Activated CD4-positive, alpha-beta memory T cell treated with anti-CD3 and anti-CD28 coated beads for 36 hours (primary cell): ENCODE data around the gene AKAP4. TPM values are rescaled to one million over a fixed set of nuclear protein-coding genes. Genes with fewer than 3 reads are reported as not detected.

Source experiments
- CTCF ChIA-PET: fragments of 350-600 bp; sonication (Branson Sonifier 250); formaldehyde crosslinking; loops from one replicate; lab custom pipeline; 2021; ENCODE audit warnings: antibody characterized with exemption, inconsistent platforms; lab: Charles Lee
- POLR2A ChIA-PET: fragments of 350-600 bp; sonication (Branson Sonifier 250); formaldehyde crosslinking; loops from one replicate; lab custom pipeline; 2021; ENCODE audit warnings: antibody characterized with exemption; lab: Charles Lee
- DNase-seq: peaks from one replicate; pipeline ENCODE4 v3.0.0-alpha.2; 2020
- H3K27ac Mint-ChIP-seq: one replicate; pipeline ENCODE4 v1.8.0; 2021; ENCODE audit warnings: mixed read lengths
- H3K27me3 Mint-ChIP-seq: one replicate; pipeline ENCODE4 v1.8.0; 2021; ENCODE audit warnings: mixed read lengths
- H3K36me3 Mint-ChIP-seq: one replicate; pipeline ENCODE4 v1.8.0; 2021; ENCODE audit warnings: mixed read lengths
- H3K4me1 Mint-ChIP-seq: one replicate; pipeline ENCODE4 v1.8.0; 2021; ENCODE audit warnings: low read depth, mixed read lengths
- H3K4me3 Mint-ChIP-seq: one replicate; pipeline ENCODE4 v1.8.0; 2021; ENCODE audit warnings: mild to moderate bottlenecking, mixed read lengths
- H3K9me3 Mint-ChIP-seq: one replicate; pipeline ENCODE4 v1.8.0; 2021; ENCODE audit warnings: mixed read lengths
- intact Hi-C: fragments of 100-400 bp; cut with micrococcal nuclease; formaldehyde crosslinking; loops from one replicate; pipeline ENCODE4 v1.15.1; 2023
- total RNA-seq, 2 experiments: library from RNA; stranded (reverse); gene quantifications; one replicate each; pipeline ENCODE4 v1.2.3, GENCODE V29; 2021

The AKAP4 gene
- total RNA-seq, 2 experiments from 2014 or later, result not detected

- ChIA-PET CTCF (no interaction called here), POLR2A (no interaction called here)
- DNase-seq, result no peak
- H3K27ac Mint-ChIP-seq, result no peak overlapping the region
- intact Hi-C loops, result no loop called here
- no peaks in the 10 kb centered on the region for H3K36me3 Mint-ChIP-seq
- no peaks in the 10 kb centered on the region for H3K27me3 Mint-ChIP-seq
- H3K4me3 Mint-ChIP-seq, result no peak overlapping the region
- no peaks in the 10 kb centered on the region for H3K9me3 Mint-ChIP-seq
- H3K4me1 Mint-ChIP-seq, result peaks cover 11% of the 10 kb centered on the region
These were observed 33.4 kb downstream of the AKAP4 start for GRCh38 chrX:50167366-50167765.

- no peaks in the 10 kb centered on the region for H3K9me3 Mint-ChIP-seq
- H3K4me1 Mint-ChIP-seq, result peaks cover 12% of the 10 kb centered on the region
- H3K27me3 Mint-ChIP-seq, result no peaks in the 10 kb centered on the region
- ChIA-PET POLR2A (no interaction called here), CTCF (no interaction called here)
- no peaks in the 10 kb centered on the region for H3K36me3 Mint-ChIP-seq
- H3K27ac Mint-ChIP-seq, result no peak overlapping the region
- DNase-seq, result no peak
- no peak overlapping the region for H3K4me3 Mint-ChIP-seq
- intact Hi-C loops, result no loop called here
These were observed 35.1 kb downstream of the AKAP4 start for GRCh38 chrX:50165727-50166126.

GRCh38 chrX:50161127-50161526 is 39.7 kb downstream of the AKAP4 start:
- POLR2A ChIA-PET, result no interaction called here
- intact Hi-C loops, result no loop called here
- Mint-ChIP-seq H3K27me3 (peaks cover 1% of the 10 kb centered on the region), H3K4me3 (no peak overlapping the region), H3K4me1 (peaks cover 2% of the 10 kb centered on the region), H3K27ac (no peak overlapping the region), H3K9me3 (no peaks in the 10 kb centered on the region), H3K36me3 (no peaks in the 10 kb centered on the region)
- no peak for DNase-seq
- CTCF ChIA-PET, result no interaction called here

GRCh38 chrX:50158593-50158992 is 42.2 kb downstream of the AKAP4 start:
- Mint-ChIP-seq H3K27ac (no peak overlapping the region), H3K27me3 (peaks cover 1% of the 10 kb centered on the region), H3K9me3 (no peaks in the 10 kb centered on the region), H3K36me3 (no peaks in the 10 kb centered on the region), H3K4me1 (peaks cover 2% of the 10 kb centered on the region), H3K4me3 (no peak overlapping the region)
- CTCF ChIA-PET, result no interaction called here
- DNase-seq, result no peak
- intact Hi-C loops, result no loop called here
- POLR2A ChIA-PET, result no interaction called here

- Mint-ChIP-seq H3K36me3 (no peaks in the 10 kb centered on the region), H3K27me3 (peaks cover 1% of the 10 kb centered on the region), H3K4me3 (no peak overlapping the region), H3K9me3 (no peaks in the 10 kb centered on the region), H3K27ac (no peak overlapping the region), H3K4me1 (peaks cover 2% of the 10 kb centered on the region)
- intact Hi-C loops, result no loop called here
- no peak for DNase-seq
- ChIA-PET CTCF (interaction anchor here (1.0 kb wide), 1 partner anchor 55 kb away, joined by 4 read pairs; no protein-coding TSS in a partner anchor), POLR2A (no interaction called here)
These were observed 43.2 kb downstream of the AKAP4 start for GRCh38 chrX:50157545-50158135.

- intact Hi-C loops, result no loop called here
- H3K9me3 Mint-ChIP-seq, result no peaks in the 10 kb centered on the region
- POLR2A ChIA-PET, result no interaction called here
- H3K27me3 Mint-ChIP-seq, result peaks cover 1% of the 10 kb centered on the region
- CTCF ChIA-PET, result no interaction called here
- H3K36me3 Mint-ChIP-seq, result no peaks in the 10 kb centered on the region
- no peak overlapping the region for H3K27ac Mint-ChIP-seq
- H3K4me3 Mint-ChIP-seq, result no peak overlapping the region
- no peaks in the 10 kb centered on the region for H3K4me1 Mint-ChIP-seq
- DNase-seq, result no peak
These were observed 46.4 kb downstream of the AKAP4 start for GRCh38 chrX:50154429-50154828.

GRCh38 chrX:50152456-50152855 is 48.4 kb downstream of the AKAP4 start:
- H3K27me3 Mint-ChIP-seq, result no peaks in the 10 kb centered on the region
- no peaks in the 10 kb centered on the region for H3K36me3 Mint-ChIP-seq
- H3K4me3 Mint-ChIP-seq, result no peak overlapping the region
- ChIA-PET CTCF (no interaction called here), POLR2A (no interaction called here)
- no peak overlapping the region for H3K27ac Mint-ChIP-seq
- intact Hi-C loops, result no loop called here
- no peaks in the 10 kb centered on the region for H3K4me1 Mint-ChIP-seq
- no peaks in the 10 kb centered on the region for H3K9me3 Mint-ChIP-seq
- DNase-seq, result no peak

GRCh38 chrX:50147972-50148371 is 52.8 kb downstream of the AKAP4 start:
- CTCF ChIA-PET, result no interaction called here
- no peaks in the 10 kb centered on the region for H3K4me1 Mint-ChIP-seq
- H3K4me3 Mint-ChIP-seq, result no peak overlapping the region
- H3K9me3 Mint-ChIP-seq, result no peaks in the 10 kb centered on the region
- no peaks in the 10 kb centered on the region for H3K27me3 Mint-ChIP-seq
- POLR2A ChIA-PET, result no interaction called here
- no peak for DNase-seq
- no peak overlapping the region for H3K27ac Mint-ChIP-seq
- intact Hi-C loops, result no loop called here
- no peaks in the 10 kb centered on the region for H3K36me3 Mint-ChIP-seq

Other genes with a start within 250 kb of the AKAP4 start
- under 1 TPM; 0.14 to 0.90 TPM for gene CCNB3, start 3.8 kb upstream of the AKAP4 start, total RNA-seq